ENCODE results near the gene VAV2. TPM values are rescaled to one million over a fixed set of nuclear protein-coding genes. Genes with fewer than 3 reads are reported as not detected.

The VAV2 gene
- total RNA-seq, 1 experiment from 2014 or later: 30.7 TPM

DNA sequence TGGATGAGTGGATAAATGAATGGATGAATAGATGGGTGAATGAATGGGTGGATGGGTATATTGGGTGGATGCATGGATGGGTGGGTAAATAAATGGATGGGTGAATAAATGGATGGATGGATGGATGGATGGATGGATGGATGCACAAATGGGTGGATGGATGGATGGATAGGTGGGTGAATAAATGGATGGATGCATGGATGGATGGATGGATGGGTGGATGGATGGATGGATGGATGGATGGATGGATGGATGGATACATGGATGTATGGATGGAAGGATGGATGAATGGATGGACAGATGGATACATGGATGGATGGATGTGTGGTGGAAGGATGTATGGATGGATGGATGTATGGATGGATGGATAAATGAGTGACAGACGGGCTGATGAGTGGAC lies 140.4 kb downstream of the VAV2 start:
- no peak overlapping the region for H3K27ac Mint-ChIP-seq (ENCODE audit: unreplicated experiment)
- H3K4me3 Mint-ChIP-seq (ENCODE audit: low read depth, unreplicated experiment): no peak overlapping the region
- no peaks in the 10 kb centered on the region for H3K4me1 Mint-ChIP-seq (ENCODE audit: low read depth, unreplicated experiment)
- DNase-seq: no peak
- CTCF ChIA-PET: no interaction called here
- TF ChIP-seq, protein P1, sequence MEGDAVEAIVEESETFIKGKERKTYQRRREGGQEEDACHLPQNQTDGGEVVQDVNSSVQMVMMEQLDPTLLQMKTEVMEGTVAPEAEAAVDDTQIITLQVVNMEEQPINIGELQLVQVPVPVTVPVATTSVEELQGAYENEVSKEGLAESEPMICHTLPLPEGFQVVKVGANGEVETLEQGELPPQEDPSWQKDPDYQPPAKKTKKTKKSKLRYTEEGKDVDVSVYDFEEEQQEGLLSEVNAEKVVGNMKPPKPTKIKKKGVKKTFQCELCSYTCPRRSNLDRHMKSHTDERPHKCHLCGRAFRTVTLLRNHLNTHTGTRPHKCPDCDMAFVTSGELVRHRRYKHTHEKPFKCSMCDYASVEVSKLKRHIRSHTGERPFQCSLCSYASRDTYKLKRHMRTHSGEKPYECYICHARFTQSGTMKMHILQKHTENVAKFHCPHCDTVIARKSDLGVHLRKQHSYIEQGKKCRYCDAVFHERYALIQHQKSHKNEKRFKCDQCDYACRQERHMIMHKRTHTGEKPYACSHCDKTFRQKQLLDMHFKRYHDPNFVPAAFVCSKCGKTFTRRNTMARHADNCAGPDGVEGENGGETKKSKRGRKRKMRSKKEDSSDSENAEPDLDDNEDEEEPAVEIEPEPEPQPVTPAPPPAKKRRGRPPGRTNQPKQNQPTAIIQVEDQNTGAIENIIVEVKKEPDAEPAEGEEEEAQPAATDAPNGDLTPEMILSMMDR (IDR thresholded peaks at IDR 0.05; ENCODE audit: unreplicated experiment): no peak
- intact Hi-C loops (cut with micrococcal nuclease; ENCODE audit: unreplicated experiment): no loop called here
- BruUV-seq (replicated peaks): no TSS peak
- H3K36me3 Mint-ChIP-seq (ENCODE audit: insufficient read depth, unreplicated experiment): no peaks in the 10 kb centered on the region
- no peaks in the 10 kb centered on the region for H3K27me3 Mint-ChIP-seq (ENCODE audit: unreplicated experiment)
- no peaks in the 10 kb centered on the region for H3K9me3 Mint-ChIP-seq (ENCODE audit: low read depth, unreplicated experiment)

DNA sequence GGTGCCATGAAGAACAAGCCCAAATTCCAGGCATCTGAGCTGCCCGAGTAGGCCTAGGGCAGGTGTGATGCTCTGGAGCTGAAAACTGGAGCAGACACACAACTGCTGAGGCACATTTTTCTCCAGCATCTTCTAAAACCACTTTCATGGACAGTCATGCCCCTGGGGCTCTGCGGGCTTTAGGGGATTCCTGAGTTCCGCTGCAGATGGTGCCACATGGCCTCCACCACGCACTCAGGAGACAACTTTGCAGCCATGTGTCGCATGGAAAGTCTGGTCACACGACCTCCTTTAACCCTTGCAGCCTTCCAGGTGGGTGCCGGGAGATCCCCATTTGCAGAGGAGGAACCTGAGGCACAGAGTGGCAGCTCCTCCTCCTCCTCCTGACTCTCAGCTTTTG lies 141.2 kb downstream of the VAV2 start:
- H3K4me3 Mint-ChIP-seq (ENCODE audit: low read depth, unreplicated experiment): no peak overlapping the region
- DNase-seq: no peak
- no peaks in the 10 kb centered on the region for H3K9me3 Mint-ChIP-seq (ENCODE audit: low read depth, unreplicated experiment)
- CTCF ChIA-PET: no interaction called here
- intact Hi-C loops (cut with micrococcal nuclease; ENCODE audit: unreplicated experiment): no loop called here
- H3K4me1 Mint-ChIP-seq (ENCODE audit: low read depth, unreplicated experiment): no peaks in the 10 kb centered on the region
- no TSS peak for BruUV-seq (replicated peaks)
- no peaks in the 10 kb centered on the region for H3K36me3 Mint-ChIP-seq (ENCODE audit: insufficient read depth, unreplicated experiment)
- TF ChIP-seq, protein P1 (IDR thresholded peaks at IDR 0.05; ENCODE audit: unreplicated experiment): no peak
- H3K27ac Mint-ChIP-seq (ENCODE audit: unreplicated experiment): no peak overlapping the region
- H3K27me3 Mint-ChIP-seq (ENCODE audit: unreplicated experiment): no peaks in the 10 kb centered on the region

DNA sequence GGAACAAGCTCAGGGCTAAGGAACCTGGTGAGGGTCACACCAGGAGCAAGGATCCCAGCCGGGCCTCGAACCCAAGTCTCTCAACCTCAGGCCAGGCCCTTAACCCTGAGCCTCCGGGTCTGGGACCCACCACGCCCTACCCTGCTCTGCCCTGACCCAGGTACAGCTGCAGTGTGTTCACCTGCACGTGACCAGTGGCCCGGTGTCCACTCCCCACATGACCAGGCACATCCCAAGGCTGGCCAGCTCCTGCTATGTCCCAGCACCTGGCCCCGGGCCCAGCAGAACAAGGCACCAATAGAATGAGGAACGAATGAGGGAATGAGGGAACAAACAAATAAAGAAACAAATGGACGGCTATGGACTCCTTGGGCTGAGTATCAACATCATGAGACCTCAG lies 142.0 kb downstream of the VAV2 start:
- TF ChIP-seq, protein P1 (IDR thresholded peaks at IDR 0.05; ENCODE audit: unreplicated experiment): no peak
- CTCF ChIA-PET: no interaction called here
- H3K27ac Mint-ChIP-seq (ENCODE audit: unreplicated experiment): no peak overlapping the region
- DNase-seq: no peak
- H3K36me3 Mint-ChIP-seq (ENCODE audit: insufficient read depth, unreplicated experiment): no peaks in the 10 kb centered on the region
- no peaks in the 10 kb centered on the region for H3K9me3 Mint-ChIP-seq (ENCODE audit: low read depth, unreplicated experiment)
- intact Hi-C loops (cut with micrococcal nuclease; ENCODE audit: unreplicated experiment): no loop called here
- H3K4me3 Mint-ChIP-seq (ENCODE audit: low read depth, unreplicated experiment): no peak overlapping the region
- H3K4me1 Mint-ChIP-seq (ENCODE audit: low read depth, unreplicated experiment): no peaks in the 10 kb centered on the region
- no peaks in the 10 kb centered on the region for H3K27me3 Mint-ChIP-seq (ENCODE audit: unreplicated experiment)
- no TSS peak for BruUV-seq (replicated peaks)

DNA sequence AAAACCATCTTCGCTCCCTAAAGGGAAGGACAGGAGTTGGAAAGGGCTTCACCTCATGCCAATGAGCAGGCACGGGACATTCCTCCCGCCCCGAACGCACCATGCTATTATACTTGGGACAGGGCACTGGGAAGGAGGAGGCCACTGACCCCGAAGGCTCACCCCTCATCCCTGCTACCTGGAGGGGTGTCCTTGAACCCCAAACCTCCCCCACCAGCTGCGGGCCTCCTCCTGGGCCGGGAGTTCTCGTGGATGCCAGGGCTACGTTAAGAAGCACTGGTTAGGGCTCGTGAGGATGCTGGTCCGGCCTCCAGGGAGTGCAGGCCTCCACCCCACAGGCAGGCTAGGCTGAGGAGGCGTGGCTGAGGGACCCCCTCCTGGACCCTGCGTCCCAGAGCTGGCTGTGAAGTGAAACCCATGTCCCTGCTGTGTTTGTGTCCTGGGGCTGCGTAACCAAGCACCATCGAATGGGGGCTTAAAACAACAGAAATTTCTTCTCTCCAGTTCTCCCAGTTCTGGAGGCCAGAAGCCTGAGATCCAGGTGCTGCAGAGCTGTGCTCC lies 142.9 kb downstream of the VAV2 start:
- Mint-ChIP-seq H3K36me3 (ENCODE audit: insufficient read depth, unreplicated experiment) (no peaks in the 10 kb centered on the region), H3K27ac (ENCODE audit: unreplicated experiment) (no peak overlapping the region), H3K9me3 (ENCODE audit: low read depth, unreplicated experiment) (no peaks in the 10 kb centered on the region), H3K4me1 (ENCODE audit: low read depth, unreplicated experiment) (no peaks in the 10 kb centered on the region), H3K4me3 (ENCODE audit: low read depth, unreplicated experiment) (no peak overlapping the region), H3K27me3 (ENCODE audit: unreplicated experiment) (no peaks in the 10 kb centered on the region)
- CTCF ChIA-PET: no interaction called here
- DNase-seq: no peak
- intact Hi-C loops (cut with micrococcal nuclease; ENCODE audit: unreplicated experiment): no loop called here
- TF ChIP-seq, protein P1 (IDR thresholded peaks at IDR 0.05; ENCODE audit: unreplicated experiment): no peak
- no TSS peak for BruUV-seq (replicated peaks)

All from Calu3 (cell line).